OCI-LY1 (cell line): ENCODE data around the gene USP8.

ENCODE experiments used
- EZH2 ChIP-seq: fragments of 200-600 bp; sonication (generic), shearing (Covaris generic); IDR thresholded peaks from 2 replicates; pipeline ENCODE4 v1.8.0; 2017; ENCODE audit warnings: borderline replicate concordance, mixed run types, mild to moderate bottlenecking, antibody characterized with exemption, low read length, moderate library complexity, mixed read lengths
- TF ChIP-seq, protein P1 (sequence below): fragments of 200-600 bp; sonication (generic), shearing (Covaris generic); IDR thresholded peaks from 2 replicates; pipeline ENCODE4 v1.5.1; 2017; ENCODE audit warnings: mild to moderate bottlenecking, antibody characterized with exemption, low read length, moderate library complexity, mixed read lengths

DNA sequence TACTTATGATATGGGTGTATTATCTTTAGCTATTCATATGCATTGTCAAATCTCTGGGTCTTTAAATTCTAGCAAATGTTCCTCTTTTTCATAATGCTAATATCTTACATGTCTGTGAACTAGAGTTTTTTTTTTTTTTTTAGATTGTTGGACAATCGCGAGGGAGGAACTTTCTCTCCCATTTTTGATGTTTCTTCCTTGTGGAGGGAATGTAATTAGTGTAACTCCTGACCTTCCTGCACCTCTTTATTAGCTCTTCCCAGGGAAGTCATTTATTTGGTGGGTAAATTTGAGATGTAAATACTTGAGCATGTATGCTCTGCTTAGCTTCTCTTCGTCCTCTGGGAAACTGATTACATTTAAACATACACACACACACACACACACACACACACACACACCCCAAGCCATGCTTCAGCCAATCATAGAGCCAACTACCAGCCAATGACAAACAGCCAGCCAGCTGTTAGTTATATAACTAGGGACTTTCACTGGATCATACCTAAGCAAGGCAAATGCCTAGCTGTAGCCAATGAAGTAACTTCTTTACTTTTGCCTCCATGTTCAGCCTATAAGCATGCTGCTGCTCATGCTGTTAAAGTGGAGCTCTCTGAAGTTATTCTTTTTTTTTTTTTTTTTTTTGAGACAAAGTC is 8.3 kb upstream of the USP8 start:
- TF ChIP-seq, protein P1, sequence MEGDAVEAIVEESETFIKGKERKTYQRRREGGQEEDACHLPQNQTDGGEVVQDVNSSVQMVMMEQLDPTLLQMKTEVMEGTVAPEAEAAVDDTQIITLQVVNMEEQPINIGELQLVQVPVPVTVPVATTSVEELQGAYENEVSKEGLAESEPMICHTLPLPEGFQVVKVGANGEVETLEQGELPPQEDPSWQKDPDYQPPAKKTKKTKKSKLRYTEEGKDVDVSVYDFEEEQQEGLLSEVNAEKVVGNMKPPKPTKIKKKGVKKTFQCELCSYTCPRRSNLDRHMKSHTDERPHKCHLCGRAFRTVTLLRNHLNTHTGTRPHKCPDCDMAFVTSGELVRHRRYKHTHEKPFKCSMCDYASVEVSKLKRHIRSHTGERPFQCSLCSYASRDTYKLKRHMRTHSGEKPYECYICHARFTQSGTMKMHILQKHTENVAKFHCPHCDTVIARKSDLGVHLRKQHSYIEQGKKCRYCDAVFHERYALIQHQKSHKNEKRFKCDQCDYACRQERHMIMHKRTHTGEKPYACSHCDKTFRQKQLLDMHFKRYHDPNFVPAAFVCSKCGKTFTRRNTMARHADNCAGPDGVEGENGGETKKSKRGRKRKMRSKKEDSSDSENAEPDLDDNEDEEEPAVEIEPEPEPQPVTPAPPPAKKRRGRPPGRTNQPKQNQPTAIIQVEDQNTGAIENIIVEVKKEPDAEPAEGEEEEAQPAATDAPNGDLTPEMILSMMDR = no peak
- no peak for TF ChIP-seq EZH2
